GM19467 (cell line): ENCODE data around the gene CERCAM.
"Not testable (repeated sequence)": the region's sequence is repeated elsewhere in the genome, so short reads cannot be mapped to it uniquely, and the experiment has no call there.

Experiments used
- ATAC-seq: cut with Tn5 transposase; IDR thresholded peaks from one replicate; pipeline ENCODE4 v1.9.1; 2021; ENCODE audit warnings: mild to moderate bottlenecking, moderate library complexity; ENCODE audit not compliant: unreplicated experiment

The CERCAM gene

GRCh38 chr9:128392302-128393144, 28.1 kb upstream of the CERCAM start:
- no peak for ATAC-seq

DNA sequence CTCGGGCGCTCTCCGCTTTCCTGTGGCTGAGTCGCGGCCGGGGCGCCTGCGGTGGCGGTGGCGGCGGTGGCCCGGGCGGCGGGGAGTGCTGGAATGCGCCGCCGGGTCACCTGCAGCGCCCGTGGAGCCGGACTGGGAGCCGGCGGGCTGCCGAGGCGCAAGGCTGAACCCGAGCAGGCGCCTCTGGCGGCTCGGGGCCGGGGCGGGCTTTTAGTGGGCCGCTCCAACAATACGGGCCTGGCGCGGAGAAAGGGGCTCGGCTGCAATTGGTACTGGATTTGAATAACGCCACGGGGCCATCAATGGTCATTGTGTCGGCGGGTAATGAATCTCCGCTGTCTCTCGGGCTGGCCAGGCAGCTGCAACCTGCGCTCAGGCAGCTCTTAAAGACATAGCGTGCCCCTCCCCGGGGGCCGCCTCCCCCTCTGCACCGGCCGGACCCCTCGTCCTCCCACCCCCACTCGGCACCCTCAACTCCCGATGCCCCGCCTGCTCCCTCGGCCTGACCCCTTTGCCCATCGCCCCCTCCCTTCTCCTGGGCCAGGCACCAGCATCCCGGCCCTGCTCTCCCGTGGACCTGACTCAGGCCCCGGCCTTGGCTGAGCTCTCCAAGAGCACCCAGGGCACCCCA, 27.4 kb upstream of the CERCAM start:
- no peak for ATAC-seq

DNA sequence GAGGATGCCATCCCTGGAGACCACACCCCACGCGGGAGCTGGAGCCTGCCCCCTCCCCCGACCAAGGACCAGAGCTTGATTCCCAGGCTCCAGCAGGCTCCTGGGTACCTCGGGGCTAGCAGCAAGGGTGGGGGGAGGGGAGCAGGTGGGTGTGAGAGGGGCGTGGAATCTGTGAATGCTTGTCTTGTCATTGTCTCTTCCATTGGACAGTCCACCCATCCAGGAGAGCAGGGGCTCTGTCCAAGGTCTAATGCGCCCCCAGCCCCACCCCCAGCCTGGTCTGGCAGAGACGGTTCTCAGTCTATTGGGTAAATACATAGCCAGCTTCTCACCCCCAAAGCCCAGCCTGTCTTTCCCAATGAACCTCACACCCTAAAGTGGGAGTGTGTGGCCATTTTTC, 26.7 kb upstream of the CERCAM start:
- ATAC-seq: no peak

DNA sequence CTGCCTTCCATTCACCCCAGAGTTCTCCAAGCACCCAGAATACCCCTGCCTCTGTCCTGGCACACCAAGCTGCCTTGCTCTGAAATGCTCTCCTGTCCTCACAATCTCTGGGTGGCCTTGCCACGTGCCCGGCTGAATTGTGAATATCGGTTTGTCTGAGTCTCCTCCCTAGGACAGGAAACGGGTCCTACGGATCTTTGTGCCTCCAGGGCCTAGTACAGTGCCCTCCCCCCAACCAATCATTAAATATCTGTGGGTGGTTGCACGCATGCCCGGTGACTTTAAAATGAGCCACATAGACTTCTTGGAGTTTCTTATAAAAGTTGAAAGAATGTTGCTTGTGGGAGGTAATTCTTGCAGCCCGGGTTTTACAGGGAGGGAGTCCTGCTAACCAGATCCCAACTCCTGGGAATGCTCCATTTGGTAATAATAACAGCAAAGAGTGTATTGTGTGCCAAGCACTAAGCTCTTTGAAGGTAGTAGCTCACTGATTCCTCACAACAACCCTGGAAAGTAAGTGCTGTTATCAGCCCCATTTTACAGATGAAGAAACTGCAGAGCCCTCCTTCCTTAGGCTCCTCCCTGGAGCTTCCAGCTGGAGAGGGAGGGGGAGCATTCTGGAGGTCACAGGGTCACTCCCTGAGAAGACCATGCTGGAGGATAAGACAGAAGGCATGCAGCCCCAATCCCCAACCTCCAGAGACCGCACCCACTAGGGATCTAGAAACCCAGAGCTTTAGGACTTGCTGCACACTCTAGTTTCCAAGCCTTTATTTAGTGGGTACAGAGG, 26.1 kb upstream of the CERCAM start:
- ATAC-seq: no peak

DNA sequence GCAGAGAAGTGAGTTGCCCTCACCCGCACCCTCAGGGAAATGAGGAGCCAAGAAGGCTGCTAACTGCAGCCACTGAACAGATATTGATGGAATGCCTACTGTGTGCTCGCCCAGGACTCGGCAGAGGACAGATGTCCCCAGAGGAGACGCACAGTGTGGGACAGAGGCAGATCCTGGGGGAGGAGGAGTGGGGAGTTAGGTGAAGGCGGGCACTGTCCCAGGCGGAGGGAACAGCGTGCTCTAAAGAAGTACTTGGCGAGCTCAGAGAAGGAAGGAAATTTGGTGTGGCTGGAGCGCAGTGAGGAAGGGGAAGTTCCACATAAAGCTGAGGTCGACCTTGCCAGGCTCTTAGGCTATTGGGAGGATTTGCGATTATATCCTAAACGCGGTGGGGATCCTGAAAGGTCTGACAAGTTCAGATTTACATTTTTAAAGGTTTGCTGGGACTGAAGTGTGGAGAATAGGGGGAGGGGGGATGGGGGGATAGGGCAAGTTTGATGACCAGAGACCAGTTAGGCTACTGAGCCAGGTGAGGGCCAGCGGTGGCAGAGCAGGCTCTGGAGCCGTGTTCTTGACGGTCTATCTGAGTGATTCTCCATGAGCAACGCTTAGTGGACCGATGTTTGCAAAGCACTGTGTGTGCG, 23.6 kb upstream of the CERCAM start:
- no peak for ATAC-seq

GRCh38 chr9:128397831-128398230, 22.8 kb upstream of the CERCAM start:
- no peak for ATAC-seq

DNA sequence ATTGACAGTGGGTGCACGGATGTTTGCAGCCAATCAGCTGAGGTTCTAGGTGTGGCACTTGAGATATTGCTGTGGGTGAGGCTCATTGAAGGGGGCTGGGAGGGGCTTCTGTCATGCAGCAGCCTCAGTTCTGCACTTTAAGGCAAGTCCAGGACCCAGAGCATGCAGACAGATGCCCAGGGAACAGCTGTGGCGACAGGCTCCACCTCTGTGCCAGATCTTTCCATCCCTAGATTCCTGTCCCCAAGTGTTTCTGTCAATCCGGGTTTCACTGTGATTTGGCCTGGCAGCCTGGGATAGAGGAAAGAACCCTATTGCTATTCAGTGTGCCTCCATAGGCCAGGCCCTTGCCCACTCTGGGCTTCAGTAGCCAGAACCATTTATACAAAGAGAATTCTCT, 20.8 kb upstream of the CERCAM start:
- no peak for ATAC-seq

GRCh38 chr9:128404560-128404959, 16.1 kb upstream of the CERCAM start:
- ATAC-seq: no peak

DNA sequence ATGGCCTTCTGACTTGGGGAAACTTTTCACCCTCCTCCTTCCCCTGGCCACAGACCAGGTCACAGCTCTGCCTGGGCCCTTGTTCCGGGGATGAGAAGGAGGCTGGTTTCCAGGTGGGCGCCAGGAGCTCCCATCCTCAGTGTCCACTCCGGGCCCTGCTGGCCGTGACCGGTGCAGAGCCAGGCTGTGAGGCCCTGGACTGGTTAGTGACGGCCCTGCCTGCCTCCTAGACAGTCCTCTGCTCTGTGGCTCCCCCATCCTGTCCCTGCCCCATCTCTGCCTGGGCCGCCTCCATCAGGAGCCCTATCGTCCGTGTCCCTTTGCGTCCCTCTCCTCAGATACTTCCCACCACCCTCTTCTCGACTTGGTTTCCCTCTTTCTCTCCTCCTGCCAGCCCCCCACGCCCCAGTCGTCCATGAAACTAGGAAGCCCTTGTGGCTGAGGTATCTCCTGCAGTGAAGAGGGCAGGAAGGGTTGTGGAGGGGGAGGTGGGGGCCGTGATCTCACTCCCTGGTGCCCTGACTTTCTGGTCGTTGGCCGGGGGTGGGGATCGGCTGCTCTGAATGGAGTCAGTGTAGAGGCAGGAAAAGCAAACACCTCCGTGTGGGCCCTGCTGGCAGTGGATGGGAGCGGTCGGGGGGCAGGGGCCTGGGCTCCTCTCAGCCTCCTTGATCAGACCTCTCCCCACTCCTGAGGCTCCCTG, 15.4 kb upstream of the CERCAM start:
- ATAC-seq: no peak

DNA sequence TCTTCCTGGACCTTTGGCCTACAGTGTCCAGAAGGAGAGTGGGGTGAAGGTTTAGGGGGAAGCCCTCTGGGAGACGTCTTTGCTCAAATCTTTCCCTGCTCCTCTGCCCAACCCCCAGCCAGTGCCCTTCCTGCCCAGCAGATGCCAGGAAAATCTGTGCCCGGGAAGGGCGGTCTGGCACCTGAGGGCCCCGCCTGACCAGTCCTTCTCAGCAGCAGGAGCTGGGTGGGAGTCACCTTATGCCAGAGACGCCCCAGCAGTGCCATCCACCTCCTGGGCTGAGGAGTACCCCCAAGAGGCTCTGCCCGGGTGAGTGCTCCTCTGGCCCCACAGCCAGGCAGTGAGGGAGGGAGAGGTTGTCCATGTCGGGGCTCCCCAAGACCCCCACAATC, 14.9 kb upstream of the CERCAM start:
- no peak for ATAC-seq

- ATAC-seq: no peak
Measured at GRCh38 chr9:128406848-128407391, 13.7 kb upstream of the CERCAM start.

- no peak for ATAC-seq
Measured at GRCh38 chr9:128408963-128409431, 11.7 kb upstream of the CERCAM start.

DNA sequence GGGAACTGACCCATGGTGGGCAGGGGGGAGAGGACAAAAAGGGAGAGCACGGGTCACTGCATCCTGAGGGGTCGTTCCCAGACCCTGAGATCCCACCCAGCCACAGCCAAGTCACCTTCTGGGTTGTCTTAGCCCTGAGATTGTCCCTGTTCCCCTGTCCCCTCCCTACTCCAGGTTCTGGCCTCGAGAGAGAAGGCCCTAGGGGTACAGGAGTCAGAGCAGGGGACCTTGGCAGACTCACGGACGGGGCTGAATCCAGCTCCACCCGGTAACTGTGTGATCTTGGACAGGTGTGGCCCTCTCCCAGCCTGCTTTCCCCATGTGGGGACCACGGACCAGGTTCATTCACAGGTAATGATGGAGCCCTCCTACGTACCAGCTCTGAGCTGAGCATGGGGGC, 11.2 kb upstream of the CERCAM start:
- no peak for ATAC-seq

DNA sequence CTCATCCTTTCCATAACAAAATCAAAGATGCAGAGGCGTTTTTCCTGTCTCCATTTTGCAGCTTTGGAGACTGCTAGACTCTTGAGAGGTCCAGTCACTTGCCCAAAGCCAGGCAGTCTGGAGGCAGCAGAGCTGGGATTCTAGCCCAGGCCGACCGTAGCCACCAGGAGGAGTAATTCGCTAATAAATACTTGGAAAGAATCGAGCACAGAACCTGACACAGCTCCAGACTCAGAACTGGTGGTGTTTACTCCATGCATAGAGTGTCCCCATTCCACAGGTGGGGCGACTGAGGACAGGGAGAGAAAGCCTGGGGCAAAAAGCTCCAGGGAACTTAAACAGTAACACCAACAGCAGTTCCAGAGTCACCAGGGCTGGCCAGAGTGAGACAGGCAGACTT, 10.7 kb upstream of the CERCAM start:
- ATAC-seq: no peak

DNA sequence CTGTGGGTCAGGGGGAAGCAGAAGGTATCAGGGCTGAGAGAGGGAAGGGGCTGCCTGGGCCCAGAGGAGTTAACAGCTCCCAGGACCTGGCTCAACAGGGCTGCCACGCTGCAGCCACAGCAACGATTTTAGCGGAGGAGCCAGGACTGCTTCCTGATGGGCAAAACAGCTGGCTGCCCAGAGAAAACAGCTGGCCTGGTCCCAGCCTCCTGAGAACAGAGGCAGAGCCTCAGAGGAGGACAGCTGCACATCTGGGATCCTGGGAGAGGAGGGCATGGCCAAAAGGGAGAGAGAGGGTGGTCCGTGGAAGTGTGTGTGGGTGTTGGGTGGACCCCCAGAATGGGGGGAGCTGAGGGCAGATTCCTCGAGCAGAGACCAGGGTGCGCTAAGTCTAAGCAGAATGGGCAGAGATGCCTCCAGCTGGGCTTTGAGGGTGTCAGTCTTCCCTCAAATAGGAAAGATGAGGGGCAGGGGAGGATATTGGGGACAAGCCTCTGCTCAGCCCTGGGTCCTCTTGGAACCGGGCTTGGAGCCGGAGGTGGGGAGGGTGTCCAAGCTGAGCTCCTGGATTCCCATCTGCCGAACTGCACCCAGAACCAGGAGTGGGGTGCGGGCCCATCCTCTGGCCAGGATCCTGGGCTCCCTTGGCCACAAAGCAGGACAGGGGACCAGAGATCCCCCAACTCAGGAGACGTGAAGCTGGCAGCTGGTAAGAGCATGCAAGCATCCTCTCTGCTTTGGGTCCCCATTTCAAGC, 9.1 kb upstream of the CERCAM start:
- ATAC-seq: no peak

GRCh38 chr9:128412120-128412790, 8.4 kb upstream of the CERCAM start:
- no peak for ATAC-seq

DNA sequence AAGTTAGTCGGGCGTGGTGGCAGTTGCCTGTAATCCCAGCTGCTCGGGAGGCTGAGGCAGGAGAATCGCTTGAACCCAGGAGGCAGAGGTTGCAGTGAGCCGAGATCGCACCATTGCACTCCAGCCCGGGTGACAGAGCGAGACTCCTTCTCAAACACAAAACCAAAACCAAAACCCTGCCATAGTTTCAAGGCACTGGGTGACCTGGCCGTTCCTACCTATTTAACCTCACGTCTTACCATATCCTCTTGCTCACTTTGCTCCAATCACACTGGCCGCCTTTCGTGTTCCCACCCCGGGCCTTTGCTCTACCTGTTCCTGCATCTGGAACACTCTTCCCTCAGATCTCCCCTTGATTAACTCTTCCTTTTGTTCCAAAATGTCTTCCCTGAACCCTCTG, 6.9 kb upstream of the CERCAM start:
- ATAC-seq: not testable (repeated sequence)

DNA sequence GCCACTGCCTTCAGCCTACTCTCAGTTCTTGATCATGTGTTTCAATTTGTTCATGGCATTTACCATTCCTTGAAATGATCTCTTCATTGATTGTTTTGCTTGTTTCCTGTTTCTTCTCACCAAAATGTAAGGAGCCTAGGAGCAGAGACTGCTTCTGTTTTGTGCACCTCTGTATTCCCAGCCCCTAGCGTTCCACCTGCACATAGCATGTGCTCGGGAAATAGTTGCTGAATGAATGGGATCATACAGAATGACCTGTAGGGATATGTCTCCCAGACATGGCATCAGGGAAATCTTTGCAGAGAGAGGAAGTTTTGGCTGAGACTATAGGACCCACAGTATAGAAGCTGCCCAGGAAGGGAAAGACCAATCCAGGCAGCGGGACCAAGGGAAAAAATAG, 6.2 kb upstream of the CERCAM start:
- ATAC-seq: no peak

GRCh38 chr9:128415281-128415680, 5.4 kb upstream of the CERCAM start:
- ATAC-seq: no peak
